Activated CD4-positive, alpha-beta T cell treated with anti-CD3 and anti-CD28 coated beads for 1 hour (primary cell): ENCODE measurements around the gene HOXB8.

Experiments used
- DNase-seq: peaks from one replicate; pipeline ENCODE4 v3.0.0-alpha.2; 2020

The HOXB8 gene

GRCh38 chr17:48567209-48567608, 47.9 kb downstream of the HOXB8 start:
- no peak for DNase-seq

- DNase-seq, result no peak
These were observed 48.4 kb downstream of the HOXB8 start for GRCh38 chr17:48566717-48567116.

- no peak for DNase-seq
These were observed 49.0 kb downstream of the HOXB8 start for GRCh38 chr17:48565925-48566710.

GRCh38 chr17:48565022-48565554, 50.0 kb downstream of the HOXB8 start:
- no peak for DNase-seq

- DNase-seq, result no peak
These were observed 50.7 kb downstream of the HOXB8 start for GRCh38 chr17:48564188-48565021.

GRCh38 chr17:48563867-48564187, 51.3 kb downstream of the HOXB8 start:
- no peak for DNase-seq

GRCh38 chr17:48563385-48563838, 51.7 kb downstream of the HOXB8 start:
- no peak for DNase-seq

- DNase-seq, result no peak
These were observed 52.2 kb downstream of the HOXB8 start for GRCh38 chr17:48562934-48563333.
